Motor neuron (in vitro differentiated cells): ENCODE data around the gene MAGOHB. TPM values are rescaled to one million over a fixed set of nuclear protein-coding genes. Genes with fewer than 3 reads are reported as not detected.
"Not testable (repeated sequence)": the region's sequence is repeated elsewhere in the genome, so short reads cannot be mapped to it uniquely, and the experiment has no call there.

Experiments used
- ATAC-seq, 8 experiments: fragments of 200-7000 bp; cut with Tn5 transposase; replicated peaks in 6 of 8; 2 replicates each; pipeline ENCODE4 v1.8.0; 2021; ENCODE audit warnings: mild to moderate bottlenecking in 8 of 8, moderate library complexity in 8 of 8
- H3K27ac ChIP-seq, 2 donors: fragments of 250-450 bp; sonication (Bioruptor Pico); 2 replicates each; pipeline ENCODE4 v1.9.0; 2021; ENCODE audit warnings: antibody characterized with exemption in 2 of 2, mild to moderate bottlenecking in 2 of 2, moderate library complexity in 1 of 2
- H3K4me1 ChIP-seq, 2 donors: fragments of 250-450 bp; sonication (Bioruptor Pico); replicated peaks in 1 of 2; 2 replicates each; pipeline ENCODE4 v1.6.1; 2021; ENCODE audit warnings: antibody characterized with exemption in 2 of 2, mild to moderate bottlenecking in 2 of 2, moderate library complexity in 1 of 2
- H3K4me3 ChIP-seq, 5 donors: fragments of 250-450 bp; sonication (Bioruptor Pico); 2 replicates each; pipeline ENCODE4 v1.9.0; 2021; ENCODE audit warnings: antibody characterized with exemption in 5 of 5, mild to moderate bottlenecking in 5 of 5, moderate library complexity in 4 of 5
- WGBS, 10 experiments: fragments of 450-650 bp; shearing (Covaris generic); methylation state at CpG; one replicate each; pipeline ENCODE4 v1.0.0; 2022; 5-methylcytosine and 5-hydroxymethylcytosine counted together
- in situ Hi-C, 9 experiments: fragments of 400-800 bp; cut with MboI; loops; one replicate each; pipeline ENCODE4 v1.15.0; 2021; ENCODE audit warnings: low sequenced_read_pairs in 9 of 9, low pct_unique_long_range_greater_than_20kb in 2 of 9; ENCODE audit not compliant: unreplicated experiment in 9 of 9
- total RNA-seq, 8 experiments: library from RNA; unstranded; fragments of 300-600 nt; gene quantifications; 2 replicates each; pipeline versions ENCODE4 v1.2.3 to v1.2.4, GENCODE V29; 2022

The MAGOHB gene
- total RNA-seq, 8 experiments from 2014 or later: 19.7 to 33.3 (median 30.2) TPM

DNA sequence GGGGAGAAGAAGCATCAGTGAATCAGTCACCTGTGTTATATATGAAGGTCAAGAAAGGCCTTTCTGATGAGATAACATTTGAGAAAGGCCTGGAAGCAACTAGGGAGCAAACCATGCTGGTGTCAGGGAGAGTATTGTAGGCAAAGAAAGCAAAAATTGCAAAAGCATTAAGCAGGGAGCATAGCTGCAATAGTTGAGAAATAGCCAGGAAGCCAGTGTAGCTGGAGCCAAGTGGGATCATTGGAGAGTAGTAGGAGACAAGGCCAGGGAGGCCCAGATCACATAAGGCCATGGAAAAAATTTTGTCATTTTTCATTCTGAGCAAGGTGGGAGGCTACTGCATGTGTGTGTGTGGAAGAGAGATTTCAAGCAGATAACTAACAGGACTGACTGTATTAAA is 18.8 kb upstream of the MAGOHB start:
- ATAC-seq: no peak
- Histone ChIP-seq H3K27ac (no peak overlapping the region), H3K4me1 (no peaks in the 10 kb centered on the region), H3K4me3 (no peak overlapping the region)
- in situ Hi-C loops: no loop called here

DNA sequence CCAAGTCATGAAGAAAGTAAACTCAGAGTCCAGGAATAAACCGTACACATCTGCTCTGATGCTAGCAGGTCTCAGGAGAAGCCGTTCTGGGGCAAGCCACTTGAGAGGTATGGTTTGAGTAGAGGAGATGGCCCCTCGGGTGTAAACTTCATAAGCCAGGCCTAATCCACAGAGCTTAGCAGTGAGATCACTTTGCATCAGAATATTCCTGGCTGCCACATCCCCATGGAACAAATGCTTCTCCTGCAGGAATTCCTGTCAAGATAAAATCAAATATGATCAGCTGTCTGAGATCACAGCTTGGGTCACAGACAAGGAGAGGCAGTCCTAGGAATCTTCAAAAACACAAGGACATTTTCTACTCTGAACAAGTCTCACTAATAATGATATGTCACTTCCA is 11.2 kb upstream of the MAGOHB start:
- WGBS, 10 experiments: 26 to 90% (median 67%) methylated on average over 1 to 3 of the region's 3 CpGs; no CpG with 5 or more reads in 3 of the 10 experiments
- peak in 3 of 8 experiments; percentile 78 to 89 (median 79) for ATAC-seq
- in situ Hi-C loops: no loop called here

DNA sequence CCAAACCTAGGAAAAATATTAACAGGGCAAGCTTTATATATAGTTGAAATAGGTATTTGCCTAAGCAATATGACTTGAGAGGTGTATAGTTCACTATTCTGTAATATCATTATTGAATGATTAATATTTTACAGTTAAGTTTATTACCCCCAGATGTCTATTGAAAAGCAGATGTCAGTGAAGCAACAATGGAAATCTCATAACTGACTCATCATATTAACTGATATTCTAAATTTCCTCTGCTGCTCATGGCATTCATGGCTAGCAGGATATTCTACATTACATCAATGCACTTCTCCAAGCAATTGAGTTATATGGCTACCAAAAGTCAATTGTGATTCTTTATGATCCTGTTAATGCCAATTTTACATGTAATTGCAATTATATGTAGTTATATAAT is 9.7 kb upstream of the MAGOHB start:
- Histone ChIP-seq H3K27ac (no peak overlapping the region), H3K4me1 (no peaks in the 10 kb centered on the region), H3K4me3 (no peak overlapping the region)
- in situ Hi-C loops: no loop called here
- no peak for ATAC-seq

More for the DNA sequence above, 11.2 kb upstream of the MAGOHB start:
- no peak overlapping the region for H3K27ac ChIP-seq
- H3K4me1 ChIP-seq: no peaks in the 10 kb centered on the region
- H3K4me3 ChIP-seq: no peak overlapping the region

DNA sequence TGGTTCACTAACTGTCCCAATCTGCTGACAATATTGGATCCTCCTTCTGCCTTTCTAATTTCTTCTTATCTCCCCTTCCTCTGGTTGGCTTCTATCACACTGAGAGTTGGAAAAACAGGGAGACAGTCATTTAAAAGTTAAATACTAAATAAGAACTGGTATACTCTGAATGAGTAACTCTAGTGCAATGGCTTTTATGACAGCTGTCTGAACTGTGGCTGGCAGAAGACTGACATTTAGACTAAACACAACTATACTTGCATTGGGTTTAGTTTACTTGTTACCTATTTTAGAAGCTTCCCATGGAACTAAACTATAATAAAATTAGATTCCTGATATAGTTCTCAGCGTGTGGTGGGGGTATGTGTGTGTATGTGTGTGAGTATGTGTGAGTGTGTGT is 7.9 kb upstream of the MAGOHB start:
- 40 to 100% (median 80%) methylated on average over 1 of the region's 1 CpG; no CpG with 5 or more reads in 6 of the 10 experiments for WGBS, 10 experiments
- in situ Hi-C loops: no loop called here
- Histone ChIP-seq H3K4me1 (no peaks in the 10 kb centered on the region), H3K27ac (no peak overlapping the region), H3K4me3 (no peak overlapping the region)
- no peak for ATAC-seq

DNA sequence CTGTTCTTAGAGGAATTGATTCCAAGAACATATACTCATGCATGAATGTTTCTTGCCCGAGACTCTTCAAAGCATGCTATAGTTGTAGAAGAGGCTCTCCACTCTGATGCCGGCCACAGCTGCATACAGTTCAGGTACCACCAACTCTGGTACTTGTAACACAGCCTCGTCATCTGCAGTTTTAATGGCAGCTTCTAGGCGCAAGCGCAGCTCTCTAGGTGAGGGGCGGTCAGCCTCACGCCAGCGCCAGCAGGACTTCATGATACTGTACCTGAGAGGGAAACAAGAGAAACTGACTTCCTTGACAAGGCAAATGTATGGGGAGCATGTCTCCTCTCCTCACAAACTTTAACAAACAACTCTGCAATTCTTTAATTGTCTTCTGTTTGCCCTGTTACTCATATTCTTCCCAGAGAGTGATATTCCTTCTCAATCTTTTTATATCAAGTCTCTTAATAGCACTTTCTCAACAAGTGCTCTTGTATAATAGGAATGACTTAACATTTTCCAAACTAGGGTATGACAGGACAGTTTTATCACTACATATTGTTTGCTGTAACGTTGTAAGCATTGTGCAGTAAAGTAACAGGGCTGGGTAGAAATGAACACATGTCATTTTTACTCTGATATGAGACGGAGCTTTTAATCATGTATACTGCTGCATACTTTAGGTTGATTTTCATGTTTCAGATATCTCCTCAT is 6.8 kb upstream of the MAGOHB start:
- no peak for ATAC-seq
- WGBS, 10 experiments: 0 to 100% (median 77%) methylated on average over 1 to 10 of the region's 10 CpGs
- no peak overlapping the region for H3K27ac ChIP-seq
- in situ Hi-C loops: no loop called here
- no peak overlapping the region for H3K4me3 ChIP-seq
- H3K4me1 ChIP-seq: no peaks in the 10 kb centered on the region

DNA sequence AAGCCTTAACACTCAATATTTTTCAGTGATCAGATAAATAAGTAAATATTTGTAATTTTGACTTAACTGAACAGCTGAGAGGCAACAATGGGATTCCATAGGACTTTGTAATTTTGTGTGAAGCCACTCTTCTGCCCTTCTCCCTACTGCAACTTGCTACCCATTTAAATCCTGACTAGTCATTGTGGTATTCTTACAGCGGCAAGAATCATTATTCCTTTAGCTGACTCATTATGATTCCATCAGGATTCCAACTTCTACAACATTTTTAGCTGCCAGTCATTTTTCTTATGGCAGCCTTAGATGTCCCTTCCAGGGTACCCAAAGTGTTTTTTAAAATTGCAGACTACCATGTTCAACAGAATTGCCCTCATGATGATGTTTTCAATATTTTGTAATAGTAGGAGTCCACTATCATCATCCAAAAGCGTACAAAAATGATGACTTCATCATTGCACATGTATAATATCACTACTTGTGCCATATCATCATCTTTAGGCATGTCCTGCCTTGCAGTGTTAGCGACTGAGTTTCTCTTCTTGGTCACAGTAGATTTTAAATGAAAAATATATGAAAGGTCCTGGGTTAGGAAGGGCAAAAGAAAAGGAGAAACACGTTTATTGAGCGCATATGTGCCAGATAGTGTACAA is 5.1 kb upstream of the MAGOHB start:
- in situ Hi-C loops: no loop called here
- ATAC-seq: peak in 2 of 8 experiments; percentile 13 to 19

DNA sequence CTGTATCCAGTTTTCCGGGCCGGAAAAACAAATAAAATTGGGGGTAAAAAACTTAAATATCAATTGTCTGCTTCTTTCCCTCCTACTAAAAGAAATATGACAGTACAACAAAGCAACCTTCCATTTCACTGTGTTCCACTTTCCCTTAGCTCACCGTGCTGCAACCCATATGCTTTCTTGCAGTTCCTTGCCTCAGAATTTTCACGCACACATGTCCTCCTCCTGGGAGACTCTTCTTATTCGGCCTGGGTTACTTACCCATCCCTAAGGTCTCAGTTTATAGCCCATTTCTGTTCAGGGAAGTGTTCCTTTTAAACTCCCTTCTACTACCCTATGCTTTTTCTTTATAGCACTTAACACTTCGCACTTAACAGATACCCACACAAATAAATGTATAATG is 4.5 kb upstream of the MAGOHB start:
- WGBS, 10 experiments: 36 to 100% (median 81%) methylated on average over 1 to 6 of the region's 6 CpGs
- no peak overlapping the region for H3K4me3 ChIP-seq
- no peak for ATAC-seq
- in situ Hi-C loops: no loop called here
- H3K27ac ChIP-seq: no peak overlapping the region
- peaks cover 0 to 6% of the 10 kb centered on the region in 2 donors for H3K4me1 ChIP-seq

More for the DNA sequence above, 5.1 kb upstream of the MAGOHB start:
- Histone ChIP-seq H3K4me3 (no peak overlapping the region), H3K27ac (no peak overlapping the region), H3K4me1 (peaks cover 0 to 6% of the 10 kb centered on the region in 2 donors)
- WGBS, 10 experiments: 25 to 85% (median 68%) methylated on average over 1 to 5 of the region's 5 CpGs

DNA sequence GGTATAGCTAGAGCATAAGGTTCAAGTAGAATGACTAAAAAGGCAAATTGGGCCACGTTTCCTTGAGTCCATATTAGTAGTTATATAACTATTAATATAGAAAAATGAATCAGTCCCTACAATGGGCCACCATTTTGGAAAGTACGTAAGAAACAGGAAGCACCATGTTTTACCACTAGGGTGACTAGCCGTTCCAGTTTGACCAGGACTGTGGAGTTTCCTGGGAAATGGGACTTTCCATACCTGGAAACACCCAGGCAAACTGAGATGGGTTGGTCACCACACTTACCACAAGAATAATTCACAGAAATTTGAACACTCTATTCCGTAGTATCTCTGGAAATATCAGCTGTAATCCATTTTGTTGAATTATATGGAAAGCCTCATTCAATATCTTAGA is 2.1 kb upstream of the MAGOHB start:
- no peak for ATAC-seq
- 42 to 100% (median 61%) methylated on average over 1 to 4 of the region's 4 CpGs; no CpG with 5 or more reads in 1 of the 10 experiments for WGBS, 10 experiments
- in situ Hi-C loops: no loop called here

DNA sequence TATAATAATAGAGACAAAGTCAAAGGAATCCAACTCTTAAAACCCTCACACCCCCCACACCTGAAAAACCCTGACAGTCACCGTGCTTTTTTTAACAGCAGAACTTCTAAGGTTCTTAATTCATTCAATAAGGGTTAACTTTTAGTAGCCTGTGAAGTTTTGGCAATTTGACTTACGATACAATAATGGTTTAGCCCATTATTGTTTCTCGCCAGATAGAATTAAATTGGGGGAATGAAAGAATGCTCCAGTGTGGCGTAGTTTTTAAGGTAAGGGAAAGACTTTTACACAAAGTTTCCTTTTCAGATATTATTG is 604 bp upstream of the MAGOHB start:
- peaks cover 6 to 22% of the 10 kb centered on the region in 2 donors for H3K4me1 ChIP-seq
- H3K27ac ChIP-seq: peak overlapping the region; percentile 95 to 99
- ATAC-seq: no peak
- WGBS, 10 experiments: 0 to 100% (median 50%) methylated on average over 1 to 4 of the region's 4 CpGs; no CpG with 5 or more reads in 1 of the 10 experiments
- in situ Hi-C loops: no loop called here
- H3K4me3 ChIP-seq: peak overlapping the region; percentile 70 to 97 (median 85)

More for the DNA sequence above, 2.1 kb upstream of the MAGOHB start:
- H3K27ac ChIP-seq: no peak overlapping the region
- peaks cover 6 to 22% of the 10 kb centered on the region in 2 donors for H3K4me1 ChIP-seq
- H3K4me3 ChIP-seq: no peak overlapping the region

DNA sequence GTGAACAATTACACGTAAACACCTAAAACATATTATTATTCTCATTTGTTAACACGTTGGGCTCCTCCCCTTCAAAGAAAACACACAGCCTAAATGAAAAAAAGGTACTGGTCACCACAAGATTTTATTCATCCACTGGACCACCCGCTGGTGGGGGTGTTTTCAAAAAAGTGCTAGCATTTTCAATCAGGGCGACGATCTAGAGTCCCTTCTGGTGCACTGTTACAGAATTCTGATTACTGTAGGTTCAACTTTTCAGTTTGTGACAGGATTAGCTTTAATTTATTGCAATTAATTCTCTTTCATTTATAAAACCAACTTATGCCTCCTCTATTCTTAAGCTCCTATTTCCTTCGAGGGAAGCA is 443 bp downstream of the MAGOHB start:
- whole genome bisulfite sequencing, 10 experiments: 0 to 7% (median 0%) methylated on average over 2 to 6 of the region's 6 CpGs; no CpG with 5 or more reads in 1 of the 10 experiments
- in situ Hi-C loops: no loop called here
- Histone ChIP-seq H3K4me1 (peaks cover 6 to 22% of the 10 kb centered on the region in 2 donors), H3K27ac (peak overlapping the region; percentile 95 to 99), H3K4me3 (peak overlapping the region; percentile 70 to 97 (median 85))
- ATAC-seq: peak in 7 of 8 experiments; percentile 4 to 44 (median 30)

DNA sequence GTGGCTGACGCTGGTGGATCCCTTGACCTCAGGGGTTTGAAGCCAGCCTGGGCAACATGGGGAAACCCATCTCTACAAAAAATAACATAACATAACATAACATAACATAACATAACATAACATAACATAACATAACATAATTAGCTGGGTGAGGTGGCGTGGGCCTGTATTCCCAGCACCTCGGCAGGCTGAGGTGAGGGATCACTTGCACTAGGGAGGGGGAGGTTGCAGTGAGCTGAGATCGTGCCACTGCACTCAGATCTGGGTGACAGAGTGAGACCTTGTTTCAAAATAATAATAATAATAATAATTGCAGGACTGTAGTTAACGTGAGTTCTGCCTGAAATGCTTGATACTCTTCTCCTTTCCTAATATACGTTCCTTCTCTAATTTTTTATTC is 1.3 kb downstream of the MAGOHB start:
- in situ Hi-C loops: no loop called here
- Histone ChIP-seq H3K4me1 (peaks cover 6 to 22% of the 10 kb centered on the region in 2 donors), H3K27ac (peak overlapping the region; percentile 95 to 99), H3K4me3 (peak overlapping the region; percentile 70 to 97 (median 85))
- peak in 2 of 8 experiments; percentile 33 to 35 for ATAC-seq
- WGBS, 10 experiments: 40 to 80% (median 55%) methylated on average over 1 to 4 of the region's 6 CpGs; no CpG with 5 or more reads in 2 of the 10 experiments

DNA sequence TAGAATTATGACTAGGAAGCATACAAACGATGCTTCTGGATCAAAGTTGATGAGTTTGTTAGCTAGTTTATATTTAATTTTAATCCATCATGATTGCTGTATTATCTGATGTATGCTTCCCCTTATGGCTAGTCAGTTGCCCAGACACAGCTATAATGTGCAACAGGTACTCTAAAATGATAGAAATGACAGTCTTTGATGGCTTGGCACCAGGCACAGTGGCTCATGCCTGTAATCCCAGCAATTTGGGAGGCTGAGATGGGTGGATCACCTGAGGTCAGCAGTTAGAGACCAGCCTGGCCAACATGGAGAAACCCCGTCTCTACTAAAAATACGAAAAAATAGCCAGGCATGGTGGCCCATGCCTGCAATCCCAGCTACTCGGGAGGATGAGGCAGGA is 2.2 kb downstream of the MAGOHB start:
- H3K27ac ChIP-seq, H3K4me3 ChIP-seq, in situ Hi-C loops, ATAC-seq: not testable (repeated sequence)
- WGBS, 10 experiments: 17 to 100% (median 81%) methylated on average over 1 to 4 of the region's 4 CpGs
- peaks cover 6 to 22% of the 10 kb centered on the region in 2 donors for H3K4me1 ChIP-seq

DNA sequence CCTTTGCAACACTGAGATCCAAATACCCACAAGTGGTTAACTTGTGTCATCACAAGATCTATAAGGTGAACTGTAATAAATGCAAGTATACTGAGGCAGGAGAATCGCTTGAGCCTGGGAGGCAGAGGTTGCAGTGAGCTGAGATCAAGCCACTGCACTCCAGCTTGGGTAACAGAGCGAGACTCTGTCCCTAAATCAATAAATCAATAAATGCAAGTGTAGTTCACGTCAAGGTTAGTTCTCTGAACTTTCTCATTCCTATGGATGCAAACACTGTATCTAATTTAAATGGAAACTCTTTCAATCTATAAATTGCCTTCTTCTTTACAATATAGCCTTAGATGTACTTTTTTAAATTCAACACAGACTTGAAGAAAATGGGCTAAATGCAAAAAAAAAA is 3.2 kb downstream of the MAGOHB start:
- ATAC-seq: no peak
- WGBS, 10 experiments: 33 to 100% (median 76%) methylated on average over 1 to 3 of the region's 3 CpGs
- Histone ChIP-seq H3K4me3 (no peak overlapping the region), H3K27ac (no peak overlapping the region), H3K4me1 (peaks cover 6 to 22% of the 10 kb centered on the region in 2 donors)
- in situ Hi-C loops: no loop called here
